Transverse colon (tissue), 4 donors: ENCODE results near the gene CTPS1. TPM values are rescaled to one million over a fixed set of nuclear protein-coding genes. Genes with fewer than 3 reads are reported as not detected.

Source experiments
- DNase-seq: peaks from one replicate; pipeline ENCODE4 v3.0.0-alpha.2; 2019
- H3K27ac ChIP-seq, 4 donors: fragments of 200-600 bp; sonication (generic); 2 replicates each; pipeline ENCODE4 v1.5.1; 2016 to 2018; ENCODE audit warnings: inconsistent platforms in 4 of 4
- H3K27me3 ChIP-seq: fragments of 200-600 bp; sonication (generic); 2 replicates; pipeline ENCODE4 v1.5.1; 2017; ENCODE audit warnings: inconsistent platforms
- H3K36me3 ChIP-seq, 4 donors: fragments of 200-600 bp; sonication (generic); 2 replicates each; pipeline ENCODE4 v1.5.1; 2017 to 2019; ENCODE audit warnings: inconsistent platforms in 4 of 4
- H3K4me1 ChIP-seq, 4 donors: fragments of 200-600 bp; sonication (generic); 2 replicates each; pipeline ENCODE4 v1.5.1; 2017 to 2020; ENCODE audit warnings: inconsistent platforms in 4 of 4
- H3K4me3 ChIP-seq, 4 donors: fragments of 200-600 bp; sonication (generic); 1 replicate in 1 of 4; 2 replicates in 3 of 4; pipeline versions ENCODE4 v1.5.1 to v1.6.1; 2017 to 2019; ENCODE audit warnings: inconsistent platforms in 4 of 4
- H3K9me3 ChIP-seq, 2 donors: fragments of 200-600 bp; sonication (generic); 2 replicates each; pipeline ENCODE4 v1.5.1; 2017 to 2019; ENCODE audit warnings: inconsistent platforms in 2 of 2
- CTCF ChIP-seq, 5 experiments: fragments of 200-600 bp in 3 of 5; fragments of 450-650 bp in 2 of 5; sonication (generic) in 3 of 5; IDR thresholded peaks; 1 replicate in 2 of 5; 2 replicates in 3 of 5; pipeline ENCODE4 v1.5.1; 2016 to 2017; ENCODE audit warnings: antibody characterized with exemption in 5 of 5, inconsistent platforms in 3 of 5, mild to moderate bottlenecking in 2 of 5, moderate library complexity in 1 of 5
- EP300 ChIP-seq: sonication (generic); formaldehyde crosslinking; IDR thresholded peaks from one replicate; pipeline ENCODE4 v1.6.1; 2017; ENCODE audit warnings: antibody characterized with exemption, low read depth
- POLR2A ChIP-seq: fragments of 450-650 bp; IDR thresholded peaks from one replicate; pipeline ENCODE4 v1.6.1; 2016; ENCODE audit warnings: antibody characterized with exemption, mild to moderate bottlenecking, moderate library complexity
- POLR2AphosphoS5 ChIP-seq, 3 donors: sonication (generic); formaldehyde crosslinking; IDR thresholded peaks; one replicate each; pipeline ENCODE4 v1.6.1; 2016; ENCODE audit warnings: antibody characterized with exemption in 3 of 3
- WGBS, 2 donors: methylation state at CpG; one replicate each; pipeline ENCODE4 v1.1.5; 2018; ENCODE audit warnings: low coverage in 1 of 2; 5-methylcytosine and 5-hydroxymethylcytosine counted together
- in situ Hi-C, 4 donors: fragments of 200-750 bp; cut with MboI; loops; one replicate each; pipeline versions ENCODE4 v1.15.0 to v1.15.1; 2017; ENCODE audit warnings: low sequenced_read_pairs in 3 of 4, low pct_ligation_motif_present in 1 of 4, low pct_unique_long_range_greater_than_20kb in 1 of 4
- intact Hi-C: fragments of 100-400 bp; cut with DNase I; formaldehyde crosslinking; loops from one replicate; pipeline ENCODE4 v1.15.1; 2023; ENCODE audit warnings: low total_unique reads
- total RNA-seq, 4 donors: library from RNA; depleted of rRNA; stranded (reverse); fragments of >200 nt; gene quantifications; one replicate each; pipeline ENCODE4 v1.1.0, GENCODE V29; 2016

The CTPS1 gene
- total RNA-seq, 4 donors from 2014 or later, result 6.3 to 32.2 (median 19.7) TPM

GRCh38 chr1:40974945-40975344, 4.6 kb upstream of the CTPS1 start:
- no peaks in the 10 kb centered on the region for H3K27me3 ChIP-seq
- intact Hi-C loops, result no loop called here
- no peak overlapping the region for H3K27ac ChIP-seq
- no peaks in the 10 kb centered on the region for H3K36me3 ChIP-seq
- in situ Hi-C loops, result loop anchor here in 1 of 4 donors (25.0 kb wide), 1 partner anchor 363 kb away; no protein-coding TSS in a partner anchor
- no peaks in the 10 kb centered on the region for H3K9me3 ChIP-seq
- H3K4me1 ChIP-seq, result peaks cover 0 to 7% (median 5%) of the 10 kb centered on the region in 4 donors
- no peak for DNase-seq
- WGBS, 2 donors, result 83 to 88% methylated on average over 3 to 9 of the region's 9 CpGs
- TF ChIP-seq EP300, result no peak
- H3K4me3 ChIP-seq, result no peak overlapping the region

- WGBS, 2 donors, result 87 to 94% methylated on average over 5 of the region's 5 CpGs
- in situ Hi-C loops, result no loop called here
Measured at GRCh38 chr1:40976952-40977690, 2.4 kb upstream of the CTPS1 start.

GRCh38 chr1:40977716-40978115, 1.8 kb upstream of the CTPS1 start:
- Histone ChIP-seq H3K4me3 (no peak overlapping the region), H3K36me3 (no peaks in the 10 kb centered on the region), H3K27me3 (no peaks in the 10 kb centered on the region), H3K4me1 (peaks cover 10 to 28% (median 18%) of the 10 kb centered on the region in 4 donors), H3K9me3 (no peaks in the 10 kb centered on the region), H3K27ac (no peak overlapping the region)
- intact Hi-C loops, result no loop called here
- TF ChIP-seq EP300, result no peak
- TF ChIP-seq POLR2AphosphoS5 (IDR thresholded peaks at IDR 0.05), result no peak
- no peak for TF ChIP-seq CTCF (IDR thresholded peaks at IDR 0.05)
- TF ChIP-seq POLR2A, result no peak
- 80 to 97% methylated on average over 1 of the region's 1 CpG for WGBS, 2 donors
- no peak for DNase-seq
- in situ Hi-C loops, result no loop called here

More at GRCh38 chr1:40976952-40977690, 2.4 kb upstream of the CTPS1 start:
- intact Hi-C loops, result no loop called here
- H3K27ac ChIP-seq, result no peak overlapping the region
- no peak for DNase-seq
- H3K27me3 ChIP-seq, result no peaks in the 10 kb centered on the region
- peaks cover 10 to 25% (median 18%) of the 10 kb centered on the region in 4 donors for H3K4me1 ChIP-seq
- H3K9me3 ChIP-seq, result no peaks in the 10 kb centered on the region
- H3K4me3 ChIP-seq, result no peak overlapping the region
- no peak for TF ChIP-seq CTCF (IDR thresholded peaks at IDR 0.05)
- no peak for TF ChIP-seq POLR2A
- no peak for TF ChIP-seq EP300
- no peak for TF ChIP-seq POLR2AphosphoS5 (IDR thresholded peaks at IDR 0.05)
- no peaks in the 10 kb centered on the region for H3K36me3 ChIP-seq

- WGBS, 2 donors, result 55% methylated on average over 16 of the region's 17 CpGs; no CpG with 5 or more reads in 1 of the 2 donors
- H3K9me3 ChIP-seq, result no peaks in the 10 kb centered on the region
- in situ Hi-C loops (no loop called here), intact Hi-C loops (no loop called here)
- peaks cover 10 to 28% (median 18%) of the 10 kb centered on the region in 4 donors for H3K4me1 ChIP-seq
- no peak for DNase-seq
- H3K27ac ChIP-seq, result peak overlapping the region; percentile 81 to 98 (median 94)
- peak overlapping the region; percentile 59 to 76 (median 67) for H3K4me3 ChIP-seq
- no peaks in the 10 kb centered on the region for H3K27me3 ChIP-seq
- no peaks in the 10 kb centered on the region for H3K36me3 ChIP-seq
- TF ChIP-seq POLR2AphosphoS5 (IDR thresholded peaks at IDR 0.05), result no peak
- no peak for TF ChIP-seq CTCF (IDR thresholded peaks at IDR 0.05)
- no peak for TF ChIP-seq POLR2A
- no peak for TF ChIP-seq EP300
Measured at GRCh38 chr1:40978886-40979240, 633 bp upstream of the CTPS1 start.
